ENCODE results near the gene LRP1B. TPM values are rescaled to one million over a fixed set of nuclear protein-coding genes. Genes with fewer than 3 reads are reported as not detected.

The LRP1B gene
- total RNA-seq, 8 experiments from 2014 or later: 0.04 to 31.2 (median 11.5) TPM

- ATAC-seq (replicated peaks in 6 of 8): no peak
- H3K4me1 ChIP-seq (replicated peaks in 1 of 2): peaks cover 0 to 2% of the 10 kb centered on the region in 2 donors
- no peak overlapping the region for H3K4me3 ChIP-seq
- in situ Hi-C loops (cut with MboI; ENCODE audit: low pct_unique_long_range_greater_than_20kb in 2 of 9, low sequenced_read_pairs in 9 of 9, unreplicated experiment in 9 of 9): no loop called here
- WGBS, 10 experiments: 38 to 93% (median 81%) methylated on average over 3 to 6 of the region's 6 CpGs
- H3K27ac ChIP-seq: no peak overlapping the region
Observed at GRCh38 chr2:140183056-140183765, 1947.6 kb downstream of the LRP1B start.
